Middle frontal gyrus (tissue), 1 donor: ENCODE results near the gene BMP7.
"Not testable (repeated sequence)": the region's sequence is repeated elsewhere in the genome, so short reads cannot be mapped to it uniquely, and the experiment has no call there.

Experiments used
- DNase-seq: peaks from one replicate; pipeline ENCODE4 v3.0.0-alpha.2; 2015; ENCODE audit warnings: low spot score; ENCODE audit errors: extremely low spot score

The BMP7 gene

DNA sequence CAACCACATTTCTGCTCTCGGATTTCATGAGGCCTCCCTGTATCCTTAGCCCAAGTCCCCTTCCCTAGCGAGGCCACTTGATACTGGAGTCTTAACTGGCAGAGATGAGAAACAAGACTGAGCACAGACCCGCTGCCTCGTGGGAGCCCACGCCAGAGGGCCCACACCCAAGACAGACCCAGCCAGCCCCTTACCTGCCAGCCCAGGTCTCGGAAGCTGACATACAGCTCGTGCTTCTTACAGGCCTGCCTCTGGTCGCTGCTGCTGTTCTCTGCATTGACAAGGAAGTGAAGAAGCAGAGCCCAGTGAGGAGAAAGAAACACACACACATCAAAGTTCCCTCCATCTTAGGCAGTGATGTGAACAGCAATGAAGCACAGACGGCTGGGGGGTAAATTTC is 91.7 kb downstream of the BMP7 start:
- DNase-seq: no peak

DNA sequence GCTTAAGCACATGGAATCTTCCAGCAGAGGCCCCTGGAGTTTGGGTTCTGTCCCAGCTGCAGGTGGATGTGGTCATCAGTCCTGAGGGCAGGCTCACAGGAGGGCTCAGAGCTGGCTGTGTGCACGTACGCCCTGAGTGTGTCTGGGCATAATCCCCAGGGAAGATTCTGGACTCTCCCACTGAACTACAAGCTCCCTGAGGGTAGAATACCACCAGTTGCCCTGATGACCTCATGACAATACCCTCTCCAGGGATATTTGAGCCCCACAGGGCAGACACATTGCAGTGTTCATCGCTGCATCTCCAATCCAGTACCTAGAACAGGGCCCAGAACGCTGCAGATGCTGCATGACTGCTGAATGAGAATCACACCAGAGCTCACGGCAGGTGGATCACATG is 92.5 kb downstream of the BMP7 start:
- no peak for DNase-seq

DNA sequence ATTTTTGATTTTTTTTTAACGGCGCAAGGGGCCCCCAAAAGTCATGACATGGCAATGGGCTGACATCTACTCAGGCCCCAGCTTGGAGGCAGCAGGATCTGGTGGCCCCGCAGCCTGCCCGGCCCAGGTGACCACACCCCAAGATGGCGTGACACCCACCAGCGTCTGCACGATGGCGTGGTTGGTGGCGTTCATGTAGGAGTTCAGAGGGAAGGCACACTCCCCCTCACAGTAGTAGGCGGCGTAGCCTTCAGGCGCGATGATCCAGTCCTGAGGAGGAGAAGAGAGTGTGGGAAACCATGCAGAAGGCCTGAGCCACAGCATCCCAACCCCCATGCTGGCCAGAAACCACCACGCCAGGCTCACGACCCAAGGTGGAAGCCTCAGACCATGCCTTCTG is 93.4 kb downstream of the BMP7 start:
- no peak for DNase-seq

DNA sequence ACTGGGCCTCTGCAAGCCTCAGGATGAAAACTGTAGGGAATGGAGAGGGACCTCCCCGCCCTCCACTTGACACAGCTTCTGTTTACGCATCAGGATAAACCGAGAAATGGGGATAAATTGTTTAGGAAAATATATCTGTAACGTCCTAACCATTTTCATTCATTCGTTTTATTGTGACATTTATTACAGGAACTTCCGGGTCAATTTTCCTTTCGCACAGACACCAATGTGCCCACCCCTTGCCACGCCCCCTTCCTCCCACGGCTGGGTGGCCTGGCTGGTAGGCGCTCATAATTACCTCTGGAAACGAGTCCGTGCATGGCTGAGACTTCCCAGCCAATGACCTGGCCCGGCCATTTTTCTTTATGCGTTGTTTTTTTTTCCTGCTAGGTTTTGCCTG is 96.1 kb downstream of the BMP7 start:
- DNase-seq: no peak

- no peak for DNase-seq
Observed at GRCh38 chr20:57169162-57169561, 97.3 kb downstream of the BMP7 start.

DNA sequence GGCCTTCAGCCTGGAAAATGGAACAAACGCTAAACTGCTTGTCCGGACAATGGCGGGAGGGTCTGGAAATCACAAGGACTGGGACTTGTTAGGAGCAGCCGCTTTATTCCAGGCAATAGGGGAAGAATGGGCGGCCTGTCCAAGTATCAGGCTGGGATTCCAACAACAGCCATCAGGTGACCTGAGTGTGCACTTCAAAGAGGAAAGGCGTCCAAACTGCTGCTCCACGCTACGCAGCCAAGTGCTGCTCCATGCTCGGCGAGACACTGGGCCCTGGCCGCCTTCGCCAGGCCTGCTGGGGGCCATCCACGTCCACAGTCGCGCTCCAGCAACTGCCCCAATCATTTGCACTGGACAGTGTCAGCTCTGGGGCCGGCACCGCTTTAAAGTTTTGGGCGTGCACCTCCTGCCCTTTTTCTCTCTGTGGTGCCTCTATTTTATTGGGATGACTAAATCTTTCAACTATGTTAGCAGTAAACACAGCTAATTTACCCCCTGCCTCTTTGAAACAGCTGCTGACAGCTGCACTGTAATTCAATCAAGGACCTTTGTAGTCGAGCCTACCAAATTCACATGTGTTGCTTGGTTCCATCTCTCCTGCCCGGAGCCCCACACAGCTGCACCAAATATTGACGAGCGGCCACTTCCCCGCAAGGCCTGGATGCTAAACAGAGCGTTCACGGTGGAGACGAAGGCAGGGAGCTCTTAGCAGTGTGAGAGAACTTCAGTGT is 98.3 kb downstream of the BMP7 start:
- no peak for DNase-seq

- no peak for DNase-seq
Observed at GRCh38 chr20:57167292-57167655, 99.2 kb downstream of the BMP7 start.

DNA sequence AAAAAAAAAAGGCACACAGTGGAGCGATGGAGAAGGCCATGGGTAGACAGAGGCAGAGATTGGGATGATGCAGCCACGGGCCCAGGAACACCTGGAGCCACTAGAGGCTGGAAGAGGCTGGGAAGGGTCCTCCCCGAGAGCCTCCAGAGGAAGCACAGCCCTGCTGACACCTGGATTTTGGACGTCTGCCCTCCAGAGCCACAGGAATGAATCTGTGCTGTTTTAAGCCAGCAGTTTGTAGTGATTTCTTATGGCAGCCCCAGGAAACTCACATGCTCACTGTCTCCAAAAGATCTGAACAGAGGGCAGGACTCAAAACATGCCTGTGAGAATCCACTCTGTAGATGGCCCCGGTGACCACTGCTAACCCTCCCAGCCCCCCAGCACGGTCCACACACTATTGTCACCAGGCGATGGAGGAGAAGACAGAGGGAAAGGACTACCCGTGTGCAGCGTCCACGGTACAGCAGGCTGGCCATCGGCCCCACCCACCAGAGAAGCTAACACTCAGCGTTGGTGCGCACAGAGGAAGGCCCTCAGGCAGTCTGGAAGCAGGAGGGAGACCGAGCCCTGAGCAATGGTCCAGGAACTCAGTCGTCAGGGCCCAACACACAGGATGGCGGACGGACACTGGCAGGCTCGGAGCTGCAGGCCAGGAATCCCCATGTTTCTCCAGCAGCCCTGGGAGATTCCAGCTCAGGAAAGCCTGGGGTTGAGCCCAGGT is 99.7 kb downstream of the BMP7 start:
- DNase-seq: no peak

DNA sequence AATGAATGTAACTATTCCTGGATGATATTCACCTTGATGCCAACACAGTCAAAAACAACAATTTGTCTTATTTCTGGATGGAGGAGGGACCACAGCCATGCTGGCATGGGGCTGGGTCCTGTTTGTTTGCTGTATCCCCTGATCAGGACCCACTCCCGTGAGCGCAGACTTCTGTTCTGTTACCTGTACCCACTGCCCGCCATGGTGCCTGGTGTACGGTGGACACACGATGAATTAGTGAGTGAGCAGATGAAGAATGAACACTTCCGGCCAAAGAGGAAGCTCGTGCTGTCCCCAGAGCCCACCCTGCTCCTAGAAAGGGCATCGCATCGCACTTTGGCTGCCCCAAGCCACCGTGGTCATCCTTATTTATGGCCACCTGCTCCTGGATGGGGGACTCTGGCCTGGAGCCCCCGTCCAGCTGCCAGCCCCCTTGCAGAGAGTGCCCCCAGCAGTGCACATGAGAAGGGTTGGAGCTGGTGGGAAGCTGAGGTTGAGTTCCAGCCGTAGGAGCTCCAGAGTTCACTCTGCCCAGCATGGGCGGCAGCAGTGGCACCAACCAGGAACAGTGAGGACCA is 100.9 kb downstream of the BMP7 start:
- DNase-seq: no peak

DNA sequence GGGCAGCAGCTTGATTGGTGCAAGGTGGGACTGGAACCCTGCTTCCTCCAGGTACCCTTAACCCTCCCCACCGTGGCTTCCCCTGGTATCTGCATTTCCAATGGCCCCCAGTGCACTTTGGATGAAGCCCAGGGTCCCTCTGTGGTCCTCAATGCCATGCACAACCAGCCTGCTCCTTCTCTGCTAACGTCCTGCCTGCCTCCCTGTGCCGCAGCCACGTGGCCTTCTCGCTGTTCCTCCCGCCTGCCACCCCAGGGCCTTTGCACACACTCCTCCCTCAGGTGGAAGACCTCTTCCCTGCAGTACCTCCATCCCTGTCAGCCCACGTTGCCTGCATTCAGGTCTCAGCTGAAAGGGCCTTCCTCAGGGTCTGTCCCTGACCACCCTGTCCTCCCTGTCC is 101.6 kb downstream of the BMP7 start:
- DNase-seq: no peak

DNA sequence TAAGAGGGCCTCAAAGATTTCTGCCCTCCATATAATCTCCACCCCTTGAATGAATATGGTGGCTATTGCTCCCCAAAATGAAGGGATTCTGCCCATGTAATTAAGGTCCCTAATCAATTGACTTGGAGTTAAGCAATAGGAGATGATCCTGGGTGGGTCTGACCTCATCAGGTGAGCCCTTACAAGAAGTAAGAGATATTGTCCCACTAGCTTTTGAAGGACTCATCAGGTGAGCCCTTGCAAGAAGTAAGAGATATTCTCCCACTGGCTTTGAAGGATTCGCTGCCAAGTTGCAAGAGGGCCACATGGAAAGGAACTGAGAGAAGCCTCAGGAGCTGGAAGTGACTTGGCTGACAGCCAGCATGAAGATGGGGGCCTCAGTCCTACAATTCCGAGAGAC is 103.4 kb downstream of the BMP7 start:
- no peak for DNase-seq

DNA sequence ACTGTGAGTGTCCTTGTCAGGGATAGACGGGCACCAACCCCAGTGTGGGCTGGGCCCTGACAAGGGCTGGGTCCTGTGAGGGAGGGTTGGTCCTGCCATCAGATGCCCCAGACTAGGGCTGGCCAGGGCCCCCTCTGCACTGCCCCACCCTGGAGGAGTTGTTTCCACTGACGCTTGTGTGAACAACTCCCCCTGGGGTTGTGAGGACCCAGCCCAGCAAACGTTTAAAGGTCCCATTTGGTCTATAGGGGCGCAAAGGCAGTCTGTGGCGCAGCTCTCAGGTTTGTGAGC is 104.1 kb downstream of the BMP7 start:
- no peak for DNase-seq

DNA sequence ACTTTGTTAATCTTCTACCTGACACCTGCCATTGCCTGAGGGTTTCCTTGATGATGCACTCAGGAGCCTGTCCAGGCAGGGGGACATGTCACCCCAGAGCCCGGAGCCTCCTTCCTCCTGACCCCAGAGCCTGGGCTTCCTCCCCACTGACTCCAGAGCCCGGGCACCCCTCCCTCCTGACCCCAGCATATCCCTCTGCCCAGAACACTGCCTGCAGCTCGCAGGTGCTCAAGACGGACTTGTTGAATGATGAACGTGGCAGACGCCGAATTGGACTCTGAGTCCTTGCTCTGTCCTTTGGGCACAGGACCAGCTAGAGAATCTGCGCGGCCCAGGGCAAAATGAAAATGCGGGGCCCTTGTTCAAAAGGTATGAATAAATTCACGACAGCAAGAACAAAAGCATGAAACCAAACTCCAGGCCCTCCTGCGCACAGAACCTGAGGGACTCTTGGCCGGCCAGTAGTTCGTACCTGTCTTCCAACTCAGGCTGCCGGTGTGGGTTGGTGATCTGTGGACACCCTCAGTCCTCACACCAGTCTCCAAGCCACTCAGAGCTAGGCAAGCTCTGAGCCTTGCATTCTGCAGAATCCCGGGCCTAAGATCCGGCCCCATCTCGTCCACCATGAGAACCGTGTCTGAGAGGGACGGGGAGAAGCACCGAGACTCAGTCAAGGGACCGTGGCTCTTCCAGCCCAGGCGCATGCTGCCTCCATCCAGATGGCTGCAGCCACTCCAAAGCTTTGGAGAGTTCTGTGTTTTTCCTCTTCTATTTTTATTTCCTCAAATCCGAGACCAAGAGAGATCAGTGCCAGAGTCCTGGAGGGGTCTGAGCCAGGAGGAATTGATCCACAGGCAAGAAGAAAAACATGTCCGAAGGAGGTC is 104.7 kb downstream of the BMP7 start:
- DNase-seq: no peak

DNA sequence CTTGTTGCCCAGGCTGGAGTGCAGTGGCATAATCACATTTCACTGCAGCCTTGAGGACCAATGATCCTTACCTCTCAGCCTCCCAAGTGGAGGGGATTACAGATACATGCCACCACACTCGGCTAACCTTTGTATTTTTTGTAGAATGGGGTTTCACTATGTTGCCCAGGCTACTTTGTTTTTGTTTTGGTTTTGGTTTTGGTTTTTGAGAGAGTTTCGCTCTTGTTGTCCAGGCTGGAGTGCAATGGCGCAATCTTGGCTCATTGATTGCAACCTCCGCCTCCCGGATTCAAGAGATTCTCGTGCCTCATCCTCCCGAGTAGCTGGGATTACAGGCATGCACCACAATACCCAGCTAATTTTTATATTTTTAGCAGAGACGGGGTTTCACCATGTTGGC is 105.5 kb downstream of the BMP7 start:
- DNase-seq: no peak

DNA sequence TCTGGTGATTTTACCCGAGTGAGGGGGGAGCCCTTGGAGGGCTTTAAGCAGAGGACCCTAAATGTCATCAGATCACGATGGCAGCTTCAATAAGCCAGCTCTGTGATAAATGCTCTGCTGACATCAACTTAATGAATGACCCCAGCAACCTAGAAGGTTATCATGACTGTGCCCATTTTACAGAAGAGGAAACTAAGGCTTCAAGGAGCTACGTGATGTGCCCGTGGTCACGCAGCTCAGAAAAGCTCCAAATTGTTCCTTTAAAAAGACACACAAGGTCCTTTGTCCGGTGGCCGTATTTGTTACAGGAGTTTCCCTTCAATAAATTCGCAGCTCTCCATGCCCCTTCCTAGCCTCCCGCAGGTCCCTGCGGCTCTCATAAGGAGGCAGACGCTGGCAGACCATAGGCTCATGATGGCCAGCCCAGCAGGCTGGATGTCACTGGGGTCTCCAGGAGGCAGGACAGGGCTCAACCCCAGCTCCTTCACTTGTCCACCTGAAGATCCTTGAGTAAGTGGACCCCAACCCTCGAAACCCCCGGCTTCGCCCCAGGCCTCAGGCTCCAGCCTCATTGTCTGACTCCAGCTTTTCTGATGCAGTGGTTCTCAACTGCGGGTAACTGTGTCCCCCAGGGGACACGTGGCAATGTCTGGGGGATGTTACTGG is 106.4 kb downstream of the BMP7 start:
- no peak for DNase-seq

DNA sequence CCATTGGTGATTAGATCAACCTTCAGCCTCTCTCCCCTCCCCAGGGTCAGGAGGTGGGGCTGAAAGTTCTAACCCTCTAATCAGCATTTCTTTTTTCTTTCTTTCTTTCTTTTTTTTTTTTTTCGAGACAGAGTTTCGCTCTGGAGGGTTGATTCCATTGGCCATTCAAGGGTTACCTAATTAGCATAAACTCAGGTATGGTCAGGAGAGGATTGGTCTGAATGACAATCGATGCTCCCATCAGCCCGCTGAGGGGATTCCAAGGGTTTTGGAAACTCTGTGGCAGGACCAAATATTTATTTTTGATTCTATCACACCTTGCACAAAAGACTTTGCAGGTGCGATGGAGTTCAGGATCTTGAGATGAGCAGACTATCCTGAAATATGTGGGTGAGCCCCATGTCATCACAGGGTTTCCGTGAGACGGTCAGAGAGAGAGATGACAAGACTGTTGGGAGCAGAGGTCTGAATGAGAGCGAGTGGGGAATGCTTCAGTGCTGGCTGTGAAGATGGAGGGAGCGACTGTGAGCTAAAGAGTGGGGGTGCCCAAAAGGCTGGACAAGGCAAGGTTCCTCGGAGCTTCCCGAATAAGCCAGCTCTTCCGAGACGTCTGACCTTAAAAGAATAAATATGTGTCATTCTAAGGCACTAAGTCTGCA is 107.1 kb downstream of the BMP7 start:
- DNase-seq: no peak

- no peak for DNase-seq
Observed at GRCh38 chr20:57158474-57158873, 108.0 kb downstream of the BMP7 start.

DNA sequence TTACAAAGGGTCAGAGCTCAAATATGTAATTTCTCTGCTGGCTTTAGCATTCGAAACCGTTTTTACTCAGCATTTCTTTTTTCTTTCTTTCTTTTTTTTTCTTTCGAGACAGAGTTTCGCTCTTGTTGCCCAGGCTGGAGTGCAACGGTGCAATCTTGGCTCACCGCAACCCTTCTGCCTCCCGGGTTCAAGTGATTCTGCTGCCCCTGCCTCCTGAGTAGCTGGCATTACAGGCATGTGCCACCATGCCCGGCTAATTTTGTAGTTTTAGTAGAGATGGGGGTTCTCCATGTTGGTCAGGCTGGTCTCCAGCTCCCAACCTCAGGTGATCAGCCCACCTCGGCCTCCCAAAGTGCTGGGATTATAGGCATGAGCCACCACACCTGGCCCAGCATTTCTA is 108.7 kb downstream of the BMP7 start:
- DNase-seq: not testable (repeated sequence)

DNA sequence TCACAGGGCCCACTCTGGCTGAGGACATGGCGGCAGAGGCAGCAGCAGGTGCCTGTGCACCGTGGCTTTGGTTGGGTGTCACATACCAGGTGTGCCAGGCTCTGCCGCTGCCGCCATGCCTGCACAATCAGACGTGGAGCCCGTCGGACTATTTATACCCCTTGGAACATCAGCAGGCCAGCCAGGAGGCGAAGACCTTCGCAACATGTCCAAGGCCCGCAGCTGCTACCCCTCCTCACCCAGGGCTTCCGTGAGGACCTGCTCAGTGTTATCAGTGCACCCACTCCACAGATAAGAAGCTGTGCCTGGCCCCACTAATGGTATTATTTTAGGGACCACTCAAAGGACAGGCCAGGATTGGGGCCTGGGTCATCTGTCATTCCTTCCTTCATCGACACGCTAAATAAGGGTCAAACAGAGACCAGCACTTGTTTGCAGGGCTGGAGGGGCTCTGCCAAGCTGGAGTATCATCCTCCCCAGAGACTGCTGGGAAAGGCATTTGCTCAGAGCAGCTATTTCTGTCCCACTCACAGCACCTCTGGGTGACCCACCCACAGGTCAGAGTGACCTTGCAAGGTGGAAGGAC is 109.2 kb downstream of the BMP7 start:
- DNase-seq: no peak

GRCh38 chr20:57156011-57156729 is 110.3 kb downstream of the BMP7 start:
- DNase-seq: no peak
